Measurements from ENCODE around the gene OR9I1. TPM values are rescaled to one million over a fixed set of nuclear protein-coding genes. Genes with fewer than 3 reads are reported as not detected.

OR9I1 gene
- total and polyA plus RNA-seq, 2 of the 13 experiments (the other 11 are each of a cell fraction or from before 2014, with no cell fraction given): not detected

- TF ChIP-seq ZNF281 (CRISPR knock-in tag; IDR thresholded peaks at IDR 0.05; ENCODE audit: borderline replicate concordance): peak; percentile 60; the same call in 1 of the 2 replicates
- TF ChIP-seq RARA (CRISPR knock-in tag; IDR thresholded peaks at IDR 0.05): peak; percentile 80
- TF ChIP-seq NR3C1 (CRISPR knock-in tag; IDR thresholded peaks at IDR 0.05): no peak
- TF ChIP-seq ZFP82 (CRISPR knock-in tag; IDR thresholded peaks at IDR 0.05; ENCODE audit: borderline replicate concordance): no peak
- TF ChIP-seq KDM4B (CRISPR knock-in tag; IDR thresholded peaks at IDR 0.05): 0 out of 2 replicates have a peak, but pooled peaks have one; percentile 50
- TF ChIP-seq SSRP1 (CRISPR knock-in tag; IDR thresholded peaks at IDR 0.05): no peak
- TF ChIP-seq ZSCAN31 (CRISPR knock-in tag; IDR thresholded peaks at IDR 0.05; ENCODE audit: low read depth): no peak
- no peak for TF ChIP-seq ZNF326 (CRISPR knock-in tag; IDR thresholded peaks at IDR 0.05; ENCODE audit: borderline replicate concordance)
- TF ChIP-seq ZNF337 (CRISPR knock-in tag; IDR thresholded peaks at IDR 0.05; ENCODE audit: borderline replicate concordance, low read depth): no peak
- peak; percentile 57 for TF ChIP-seq ATF2 (CRISPR knock-in tag; IDR thresholded peaks at IDR 0.05)
- TF ChIP-seq TERF1 (CRISPR knock-in tag; IDR thresholded peaks at IDR 0.05): no peak
- TF ChIP-seq ZNF567 (CRISPR knock-in tag; IDR thresholded peaks at IDR 0.05; ENCODE audit: borderline replicate concordance): no peak
- peak; percentile 45; the same call in 1 of the 2 replicates for TF ChIP-seq HOXA3 (CRISPR knock-in tag; IDR thresholded peaks at IDR 0.05)
- no peak for TF ChIP-seq MXD1 (CRISPR knock-in tag; IDR thresholded peaks at IDR 0.05)
- no peak for TF ChIP-seq SYNCRIP (IDR thresholded peaks at IDR 0.05; ENCODE audit: insufficient read depth, low read depth, low read length)
- no peak for TF ChIP-seq ZNF784 (CRISPR knock-in tag; IDR thresholded peaks at IDR 0.05; ENCODE audit: borderline replicate concordance)
Observed at GRCh38 chr11:58165504-58166106, 40.3 kb upstream of the OR9I1 start (continued).
